DND-41 (cell line): Measurements from ENCODE around the gene NSUN2.

Experiments
- CTCF ChIP-seq: IDR thresholded peaks from 2 replicates; pipeline ENCODE4 v1.5.1; 2012; ENCODE audit warnings: borderline replicate concordance, low read length, moderate library complexity, mild to moderate bottlenecking; ENCODE audit not compliant: poor library complexity, severe bottlenecking; ENCODE audit errors: extremely low read depth
- EZH2 ChIP-seq: IDR thresholded peaks from 3 replicates; pipeline ENCODE4 v1.6.1; 2012; ENCODE audit warnings: borderline replicate concordance, low read depth, mild to moderate bottlenecking, moderate library complexity, low read length, inconsistent platforms; ENCODE audit not compliant: severe bottlenecking

- TF ChIP-seq CTCF (no peak), EZH2 (no peak)
These were observed 42.3 kb downstream of the NSUN2 start for GRCh38 chr5:6590581-6590980.
